ENCODE results near the gene CX3CR1. TPM values are rescaled to one million over a fixed set of nuclear protein-coding genes. Genes with fewer than 3 reads are reported as not detected.

Gene CX3CR1
- total and polyA plus RNA-seq, 5 donors = 0.19 to 1.0 (median 0.76) TPM

DNA sequence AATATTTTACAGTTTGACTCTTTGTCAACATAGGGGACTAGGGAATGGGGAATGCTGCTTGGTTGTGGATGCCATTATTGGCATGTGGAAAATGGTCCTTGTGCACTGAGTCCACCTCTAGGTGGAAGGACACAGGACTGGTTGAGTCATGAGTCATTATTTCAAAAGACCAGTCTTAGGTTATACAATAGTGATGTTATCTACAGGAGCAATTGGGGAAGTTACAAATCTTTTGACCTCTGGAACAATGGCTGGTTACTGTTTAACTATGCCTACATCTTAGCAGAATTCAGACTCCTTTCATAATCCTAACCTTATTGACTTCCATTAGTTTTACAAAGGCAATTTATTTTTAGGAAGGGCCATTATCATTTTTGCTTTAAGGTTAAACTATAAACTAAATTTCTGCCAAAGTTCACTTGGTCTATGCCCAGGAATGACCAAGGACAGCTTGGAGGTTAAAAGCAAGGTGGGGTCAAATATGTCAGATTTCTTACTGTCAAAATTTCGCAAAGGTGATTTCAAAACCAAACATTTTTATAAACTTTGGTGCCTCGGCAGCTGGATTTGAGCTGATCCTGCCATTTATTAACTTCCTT is 37.8 kb upstream of the CX3CR1 start:
- no peak overlapping the region for H3K27ac ChIP-seq (ENCODE audit: low read length)
- ATAC-seq (no peak), DNase-seq (no peak)
- 83% methylated on average over 2 of the region's 2 CpGs for WGBS
- no peak overlapping the region for H3K4me3 ChIP-seq (ENCODE audit: low read length)
- no peaks in the 10 kb centered on the region for H3K4me1 ChIP-seq (ENCODE audit: control insufficient read depth, insufficient read depth, low read length)
- intact Hi-C loops (cut with DNase I) = no loop called here
- H3K9me3 ChIP-seq (ENCODE audit: control insufficient read depth, low read length) = no peaks in the 10 kb centered on the region
- no peaks in the 10 kb centered on the region for H3K27me3 ChIP-seq (ENCODE audit: control insufficient read depth, insufficient read depth)

DNA sequence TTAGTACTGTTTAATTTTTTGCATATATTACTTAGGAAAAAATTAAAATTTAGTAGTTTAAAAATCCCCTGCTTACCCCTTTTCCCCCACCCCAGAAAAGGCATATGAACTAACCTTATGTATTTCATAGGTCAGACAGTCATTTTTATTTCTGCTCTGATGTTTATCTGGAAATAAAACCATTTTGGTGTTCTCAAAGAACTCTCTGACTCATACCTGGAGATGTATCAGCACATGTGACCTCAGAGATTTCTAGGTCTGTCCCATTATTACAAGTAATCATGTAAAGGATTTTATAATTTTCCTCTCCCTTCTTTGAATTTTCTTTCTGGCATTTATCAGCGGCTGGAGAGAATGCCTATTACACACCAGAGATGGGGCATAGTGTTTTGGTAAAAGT is 35.6 kb upstream of the CX3CR1 start:
- intact Hi-C loops (cut with DNase I) = no loop called here

DNA sequence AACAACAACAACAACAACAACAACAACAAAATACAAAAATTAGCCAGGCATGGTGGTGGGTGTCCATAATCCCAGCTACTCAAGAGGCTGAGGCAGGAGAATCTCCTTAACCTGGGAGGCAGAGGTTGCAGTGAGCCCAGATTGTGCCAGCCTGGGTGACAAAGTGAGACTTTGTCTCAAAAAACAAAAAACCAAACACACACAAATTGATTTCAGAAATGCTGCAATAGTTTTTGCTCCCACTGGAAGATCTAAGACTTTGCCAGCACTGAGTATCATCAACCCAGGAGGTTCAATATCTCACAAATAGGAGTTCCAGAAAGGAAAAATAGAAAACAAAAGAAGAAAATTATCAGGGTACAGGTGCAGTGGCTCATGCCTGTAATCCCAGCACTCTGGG is 33.5 kb upstream of the CX3CR1 start:
- Histone ChIP-seq H3K9me3 (ENCODE audit: control insufficient read depth, low read length) (no peaks in the 10 kb centered on the region), H3K27me3 (ENCODE audit: control insufficient read depth, insufficient read depth) (no peaks in the 10 kb centered on the region), H3K4me3 (ENCODE audit: low read length) (no peak overlapping the region), H3K27ac (ENCODE audit: low read length) (no peak overlapping the region), H3K4me1 (ENCODE audit: control insufficient read depth, insufficient read depth, low read length) (no peaks in the 10 kb centered on the region)
- ATAC-seq (no peak), DNase-seq (no peak)
- intact Hi-C loops (cut with DNase I) = no loop called here

More for the DNA sequence above, 35.6 kb upstream of the CX3CR1 start:
- Histone ChIP-seq H3K4me3 (ENCODE audit: low read length) (no peak overlapping the region), H3K4me1 (ENCODE audit: control insufficient read depth, insufficient read depth, low read length) (no peaks in the 10 kb centered on the region), H3K9me3 (ENCODE audit: control insufficient read depth, low read length) (no peaks in the 10 kb centered on the region), H3K27ac (ENCODE audit: low read length) (no peak overlapping the region), H3K27me3 (ENCODE audit: control insufficient read depth, insufficient read depth) (no peaks in the 10 kb centered on the region)
- 91% methylated on average over 1 of the region's 1 CpG for WGBS
- no peak for DNase-seq
- ATAC-seq = no peak

DNA sequence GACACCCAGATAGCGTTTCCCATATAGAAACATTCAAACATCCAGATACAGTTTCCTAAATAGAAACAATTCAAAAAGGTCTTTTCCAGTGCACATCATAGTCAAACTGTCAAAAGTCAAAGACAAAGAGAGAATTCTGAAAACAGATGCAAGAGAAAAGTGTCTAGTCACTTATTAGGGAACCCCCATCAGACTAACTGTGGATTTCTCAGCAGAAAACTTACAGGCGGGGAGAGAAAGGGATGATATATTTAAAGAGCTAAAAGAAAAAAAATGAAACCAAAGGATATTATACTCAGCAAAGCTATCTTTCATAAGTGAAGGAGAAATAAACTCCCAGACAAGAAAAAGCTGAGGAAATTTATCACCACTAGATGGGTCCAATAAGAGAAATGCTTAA is 22.3 kb upstream of the CX3CR1 start:
- no peak for DNase-seq
- Histone ChIP-seq H3K27ac (ENCODE audit: low read length) (no peak overlapping the region), H3K4me3 (ENCODE audit: low read length) (no peak overlapping the region), H3K4me1 (ENCODE audit: control insufficient read depth, insufficient read depth, low read length) (no peaks in the 10 kb centered on the region), H3K9me3 (ENCODE audit: control insufficient read depth, low read length) (peaks cover 2% of the 10 kb centered on the region), H3K27me3 (ENCODE audit: control insufficient read depth, insufficient read depth) (no peaks in the 10 kb centered on the region)
- ATAC-seq = no peak
- WGBS = 89% methylated on average over 2 of the region's 2 CpGs
- intact Hi-C loops (cut with DNase I) = no loop called here

DNA sequence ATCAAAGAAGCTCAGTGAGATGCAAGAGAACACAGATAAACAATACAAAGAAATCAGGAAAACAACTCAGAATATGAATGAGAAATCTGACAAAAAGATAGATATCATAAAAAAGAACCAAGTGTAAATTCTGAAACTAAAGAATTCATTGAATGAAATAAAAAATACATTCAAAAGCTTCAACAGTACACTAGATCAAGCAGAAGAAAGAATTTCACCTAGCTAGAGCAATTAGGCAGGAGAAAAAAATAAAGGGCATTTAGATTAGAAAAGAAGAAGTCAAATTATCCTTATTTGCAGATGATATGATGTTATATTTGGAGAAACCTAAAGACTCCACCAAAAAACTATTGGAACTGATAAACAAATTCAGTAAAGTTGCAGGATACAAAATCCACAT is 19.4 kb upstream of the CX3CR1 start:
- no peak overlapping the region for H3K4me3 ChIP-seq (ENCODE audit: low read length)
- H3K4me1 ChIP-seq (ENCODE audit: control insufficient read depth, insufficient read depth, low read length) = no peaks in the 10 kb centered on the region
- DNase-seq = no peak
- H3K9me3 ChIP-seq (ENCODE audit: control insufficient read depth, low read length) = peaks cover 2% of the 10 kb centered on the region
- intact Hi-C loops (cut with DNase I) = no loop called here
- no peaks in the 10 kb centered on the region for H3K27me3 ChIP-seq (ENCODE audit: control insufficient read depth, insufficient read depth)
- no peak overlapping the region for H3K27ac ChIP-seq (ENCODE audit: low read length)
- ATAC-seq = no peak

DNA sequence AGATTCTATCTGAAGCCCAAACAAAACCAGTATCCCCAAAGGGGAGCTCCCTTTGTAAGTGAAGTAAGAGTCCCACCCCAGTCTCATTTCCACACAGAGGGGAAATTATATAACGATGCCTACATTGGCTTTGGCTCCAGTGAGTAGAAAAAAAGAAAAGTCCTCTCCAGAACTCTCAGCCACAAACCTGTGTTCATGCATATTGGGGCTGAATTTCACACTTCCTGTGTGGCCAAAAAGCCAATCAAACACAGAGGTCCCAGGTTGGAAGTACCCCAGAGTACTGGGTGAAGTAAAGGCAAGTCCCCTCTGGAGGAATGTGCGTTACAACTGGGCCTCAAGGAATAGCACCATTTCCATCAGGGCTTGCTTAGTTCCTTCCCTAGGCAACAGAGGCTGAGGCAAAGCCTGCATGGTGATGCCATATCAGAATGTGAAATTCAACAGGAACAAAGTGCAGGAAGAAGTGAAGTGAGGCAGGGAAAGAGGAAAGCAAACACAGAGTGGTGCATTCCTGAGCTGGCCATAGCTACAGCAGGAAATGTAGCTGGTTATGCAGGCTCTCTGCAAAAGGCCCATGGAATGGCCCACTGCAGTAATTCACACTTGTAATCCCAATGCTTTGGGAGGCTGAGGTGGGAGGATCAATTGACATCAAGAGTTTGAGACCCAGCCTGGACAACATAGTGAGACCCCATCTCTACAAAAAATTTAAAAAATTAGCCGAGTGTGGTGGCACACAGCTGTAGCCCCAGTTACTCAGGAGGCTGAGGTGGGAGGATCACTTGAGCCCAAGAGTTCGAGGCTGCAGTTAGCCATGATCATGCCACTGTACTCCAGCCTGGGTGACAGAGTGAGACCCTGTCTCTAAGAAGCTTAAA is 16.6 kb upstream of the CX3CR1 start:
- intact Hi-C loops (cut with DNase I) = no loop called here
- whole genome bisulfite sequencing = 89% methylated on average over 4 of the region's 4 CpGs
- no peak for ATAC-seq

DNA sequence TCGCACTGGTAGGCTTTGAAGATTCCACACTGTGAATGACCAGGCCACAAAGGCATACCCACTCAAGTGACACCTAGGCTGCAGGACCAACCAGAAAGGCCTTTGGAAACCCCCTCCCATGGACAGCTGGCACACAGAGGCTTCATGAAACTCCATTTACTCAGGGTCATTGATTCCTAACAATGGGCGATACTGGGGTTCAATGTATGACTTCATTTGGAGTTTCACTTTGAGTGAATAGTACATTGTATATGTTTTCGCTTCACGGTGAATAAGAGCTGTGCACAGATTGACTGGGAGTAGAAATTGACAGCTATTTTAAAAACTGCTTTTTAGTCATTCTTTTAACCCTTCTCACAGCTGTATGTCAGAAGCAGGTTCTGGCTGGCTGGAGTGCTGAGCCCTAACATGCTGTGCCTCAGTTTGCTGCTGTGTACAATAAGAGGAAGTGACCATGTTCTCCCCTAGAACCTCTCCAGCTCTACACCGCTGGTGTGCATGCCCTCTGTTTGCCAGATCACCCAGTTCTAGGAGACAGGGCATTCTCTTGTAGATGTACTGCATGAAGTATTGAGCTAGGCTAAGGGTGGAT is 15.4 kb upstream of the CX3CR1 start:
- DNase-seq (no peak), ATAC-seq (no peak)
- no peak overlapping the region for H3K4me3 ChIP-seq (ENCODE audit: low read length)
- intact Hi-C loops (cut with DNase I) = no loop called here
- H3K27ac ChIP-seq (ENCODE audit: low read length) = no peak overlapping the region
- no peaks in the 10 kb centered on the region for H3K27me3 ChIP-seq (ENCODE audit: control insufficient read depth, insufficient read depth)
- 85% methylated on average over 5 of the region's 5 CpGs for whole genome bisulfite sequencing
- H3K9me3 ChIP-seq (ENCODE audit: control insufficient read depth, low read length) = no peaks in the 10 kb centered on the region
- H3K4me1 ChIP-seq (ENCODE audit: control insufficient read depth, insufficient read depth, low read length) = no peaks in the 10 kb centered on the region

More for the DNA sequence above, 16.6 kb upstream of the CX3CR1 start:
- no peak for DNase-seq
- Histone ChIP-seq H3K9me3 (ENCODE audit: control insufficient read depth, low read length) (no peaks in the 10 kb centered on the region), H3K4me3 (ENCODE audit: low read length) (no peak overlapping the region), H3K27me3 (ENCODE audit: control insufficient read depth, insufficient read depth) (no peaks in the 10 kb centered on the region), H3K27ac (ENCODE audit: low read length) (no peak overlapping the region), H3K4me1 (ENCODE audit: control insufficient read depth, insufficient read depth, low read length) (no peaks in the 10 kb centered on the region)

DNA sequence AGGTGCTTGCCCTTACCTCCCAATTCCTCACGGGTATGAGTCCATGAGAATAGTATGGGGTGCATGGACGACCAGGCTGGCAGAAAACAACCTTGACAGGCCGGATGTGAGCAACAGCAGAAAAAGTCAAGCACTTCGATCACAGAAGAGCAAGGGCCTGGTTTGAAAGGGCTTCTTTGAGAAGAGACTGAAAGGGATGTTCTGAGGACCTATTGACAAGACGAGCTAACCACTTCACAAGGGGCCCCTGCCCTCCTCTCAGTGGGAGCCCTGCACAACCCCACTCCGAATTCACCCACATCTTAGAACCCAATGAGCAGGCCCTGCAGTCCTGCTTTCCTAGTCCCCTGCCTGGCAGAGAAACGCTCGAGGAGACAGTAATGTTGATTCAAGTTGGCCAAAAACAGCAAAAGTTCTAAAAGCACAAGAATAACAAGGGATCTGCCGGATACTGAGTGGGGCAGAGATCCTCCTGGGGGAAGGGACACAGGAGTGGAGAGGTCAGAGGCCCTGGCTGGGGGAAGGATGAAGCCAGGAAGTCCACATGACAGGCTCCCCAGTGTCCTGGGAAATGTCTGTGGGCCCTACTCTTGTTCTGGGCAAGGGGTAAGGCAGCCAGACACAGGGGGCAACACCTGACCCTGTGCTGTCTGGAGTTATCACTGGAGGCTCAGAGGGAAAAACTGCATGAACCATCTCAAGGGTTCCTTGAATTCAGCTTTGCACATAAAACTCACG is 14.8 kb upstream of the CX3CR1 start:
- 64% methylated on average over 10 of the region's 10 CpGs for WGBS
- H3K4me1 ChIP-seq (ENCODE audit: control insufficient read depth, insufficient read depth, low read length) = no peaks in the 10 kb centered on the region
- no peak overlapping the region for H3K4me3 ChIP-seq (ENCODE audit: low read length)
- intact Hi-C loops (cut with DNase I) = no loop called here
- ATAC-seq (peak in 1 of 2 donors; percentile 11), DNase-seq (no peak)
- no peaks in the 10 kb centered on the region for H3K27me3 ChIP-seq (ENCODE audit: control insufficient read depth, insufficient read depth)
- H3K9me3 ChIP-seq (ENCODE audit: control insufficient read depth, low read length) = no peaks in the 10 kb centered on the region
- no peak overlapping the region for H3K27ac ChIP-seq (ENCODE audit: low read length)

DNA sequence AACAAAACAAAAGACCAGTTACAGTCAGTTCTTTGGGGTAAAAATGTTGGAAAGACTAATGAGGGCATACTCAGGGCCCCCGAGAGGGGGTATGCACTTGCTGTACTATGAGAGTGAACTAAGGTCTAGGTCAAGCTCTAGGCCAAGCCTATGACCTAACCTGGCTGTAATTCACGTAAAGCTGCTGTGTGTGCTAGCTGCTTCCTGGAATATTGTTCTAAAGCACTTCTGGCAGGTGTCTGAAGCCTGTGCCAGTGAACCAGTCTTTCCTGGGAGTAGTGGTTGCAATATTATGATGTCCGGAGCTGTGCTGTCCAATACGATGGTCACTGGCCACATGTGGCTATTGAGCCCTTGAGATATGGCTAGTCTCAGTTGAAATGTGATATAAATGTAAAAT is 13.1 kb upstream of the CX3CR1 start:
- no peak overlapping the region for H3K27ac ChIP-seq (ENCODE audit: low read length)
- WGBS = 80% methylated on average over 4 of the region's 4 CpGs
- no peak overlapping the region for H3K4me3 ChIP-seq (ENCODE audit: low read length)
- H3K4me1 ChIP-seq (ENCODE audit: control insufficient read depth, insufficient read depth, low read length) = no peaks in the 10 kb centered on the region
- no peaks in the 10 kb centered on the region for H3K9me3 ChIP-seq (ENCODE audit: control insufficient read depth, low read length)
- ATAC-seq (no peak), DNase-seq (no peak)
- intact Hi-C loops (cut with DNase I) = no loop called here
- no peaks in the 10 kb centered on the region for H3K27me3 ChIP-seq (ENCODE audit: control insufficient read depth, insufficient read depth)

DNA sequence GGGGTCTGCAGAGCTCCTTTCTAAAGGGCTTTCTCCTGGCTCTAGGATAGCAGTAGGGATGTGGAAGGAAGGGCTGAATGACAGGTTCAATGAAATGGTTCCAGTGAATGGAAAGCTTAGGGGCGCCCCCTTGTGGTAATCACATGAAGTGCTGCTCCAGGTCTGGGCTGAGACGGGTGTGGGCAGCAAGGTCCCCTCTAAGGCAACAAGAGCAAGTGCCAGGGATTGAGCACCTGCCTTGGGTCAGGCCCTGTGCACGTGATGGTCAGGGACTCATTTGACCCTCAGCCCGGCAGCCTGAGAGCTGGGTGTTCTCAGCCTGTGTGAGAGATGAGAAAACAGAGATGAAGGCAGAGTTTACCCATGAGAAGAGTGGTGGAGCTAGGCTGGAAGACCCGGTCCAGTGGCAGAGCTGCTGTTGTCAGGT is 12.1 kb upstream of the CX3CR1 start:
- intact Hi-C loops (cut with DNase I) = no loop called here
- Histone ChIP-seq H3K27ac (ENCODE audit: low read length) (no peak overlapping the region), H3K4me3 (ENCODE audit: low read length) (no peak overlapping the region), H3K27me3 (ENCODE audit: control insufficient read depth, insufficient read depth) (no peaks in the 10 kb centered on the region), H3K9me3 (ENCODE audit: control insufficient read depth, low read length) (no peaks in the 10 kb centered on the region), H3K4me1 (ENCODE audit: control insufficient read depth, insufficient read depth, low read length) (no peaks in the 10 kb centered on the region)
- 18% methylated on average over 5 of the region's 5 CpGs for WGBS
- ATAC-seq (peak; percentile 41 to 66), DNase-seq (peak; percentile 65 to 84 (median 79))

DNA sequence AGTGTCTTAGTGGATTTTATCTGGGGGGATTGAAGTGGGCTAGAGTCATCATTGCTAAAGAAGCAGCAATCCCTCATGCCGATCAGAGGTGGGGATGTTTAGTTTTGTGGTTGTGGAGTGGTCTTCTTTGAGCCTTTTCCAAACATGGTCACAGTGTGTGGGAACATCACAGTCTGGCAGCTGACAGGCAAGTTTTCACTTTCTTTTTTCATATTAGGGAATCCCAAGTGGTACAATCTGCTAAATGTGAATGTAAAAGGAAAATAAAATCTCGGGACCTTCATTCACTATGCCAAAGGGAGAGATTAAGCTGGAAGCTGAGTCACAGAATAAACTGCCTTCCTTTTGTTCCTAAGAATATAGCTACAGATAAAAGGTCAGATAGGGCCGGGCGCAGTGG is 10.4 kb upstream of the CX3CR1 start:
- ATAC-seq = no peak
- no peaks in the 10 kb centered on the region for H3K4me1 ChIP-seq (ENCODE audit: control insufficient read depth, insufficient read depth, low read length)
- no peaks in the 10 kb centered on the region for H3K9me3 ChIP-seq (ENCODE audit: control insufficient read depth, low read length)
- WGBS = 48% methylated on average over 4 of the region's 4 CpGs
- no peak overlapping the region for H3K4me3 ChIP-seq (ENCODE audit: low read length)
- H3K27me3 ChIP-seq (ENCODE audit: control insufficient read depth, insufficient read depth) = no peaks in the 10 kb centered on the region
- no peak overlapping the region for H3K27ac ChIP-seq (ENCODE audit: low read length)
- no peak for DNase-seq
- intact Hi-C loops (cut with DNase I) = no loop called here

Measured in right cardiac atrium (tissue), 5 donors.